Fibroblast of villous mesenchyme (primary cell): ENCODE results near the gene FHOD3. TPM values are rescaled to one million over a fixed set of nuclear protein-coding genes. Genes with fewer than 3 reads are reported as not detected.

Source experiments
- DNase-seq: peaks from one replicate; pipeline ENCODE4 v3.0.0-alpha.2; 2010; ENCODE audit warnings: low read depth
- H3K4me3 ChIP-seq: 2 replicates; pipeline ENCODE4 v1.5.1; 2011; ENCODE audit warnings: low read depth, mild to moderate bottlenecking, low read length
- total RNA-seq: library from RNA; depleted of rRNA; stranded (reverse); fragments of >200 nt; gene quantifications from 2 replicates; pipeline ENCODE4 v1.2.3, GENCODE V29; 2012
- TF ChIP-seq, protein P1 (sequence below): IDR thresholded peaks from 2 replicates; pipeline ENCODE4 v1.5.1; 2012; ENCODE audit warnings: low read depth, mild to moderate bottlenecking, low read length; ENCODE audit not compliant: insufficient read depth

FHOD3 gene
- total RNA-seq, 1 donor, result 5.2 TPM

DNA sequence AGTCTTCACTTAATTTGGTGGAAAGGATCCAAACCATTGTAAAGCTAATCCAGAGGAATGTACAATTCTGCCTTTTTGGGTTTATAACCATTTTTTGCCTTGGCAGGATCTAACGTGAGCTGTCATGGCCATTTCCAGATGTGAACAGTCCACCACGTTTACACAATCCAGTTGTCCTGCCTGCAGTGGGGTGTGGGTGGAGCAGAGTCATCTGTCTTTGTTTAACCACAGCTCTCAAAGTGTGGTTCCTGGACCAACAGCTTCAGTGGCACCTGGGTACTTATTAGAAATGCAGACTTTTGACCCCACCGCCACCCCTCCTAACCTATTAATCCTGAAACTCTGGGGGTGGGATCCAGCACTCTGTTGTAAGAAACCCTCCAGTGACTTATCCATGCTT lies 35.9 kb downstream of the FHOD3 start:
- TF ChIP-seq, protein P1, sequence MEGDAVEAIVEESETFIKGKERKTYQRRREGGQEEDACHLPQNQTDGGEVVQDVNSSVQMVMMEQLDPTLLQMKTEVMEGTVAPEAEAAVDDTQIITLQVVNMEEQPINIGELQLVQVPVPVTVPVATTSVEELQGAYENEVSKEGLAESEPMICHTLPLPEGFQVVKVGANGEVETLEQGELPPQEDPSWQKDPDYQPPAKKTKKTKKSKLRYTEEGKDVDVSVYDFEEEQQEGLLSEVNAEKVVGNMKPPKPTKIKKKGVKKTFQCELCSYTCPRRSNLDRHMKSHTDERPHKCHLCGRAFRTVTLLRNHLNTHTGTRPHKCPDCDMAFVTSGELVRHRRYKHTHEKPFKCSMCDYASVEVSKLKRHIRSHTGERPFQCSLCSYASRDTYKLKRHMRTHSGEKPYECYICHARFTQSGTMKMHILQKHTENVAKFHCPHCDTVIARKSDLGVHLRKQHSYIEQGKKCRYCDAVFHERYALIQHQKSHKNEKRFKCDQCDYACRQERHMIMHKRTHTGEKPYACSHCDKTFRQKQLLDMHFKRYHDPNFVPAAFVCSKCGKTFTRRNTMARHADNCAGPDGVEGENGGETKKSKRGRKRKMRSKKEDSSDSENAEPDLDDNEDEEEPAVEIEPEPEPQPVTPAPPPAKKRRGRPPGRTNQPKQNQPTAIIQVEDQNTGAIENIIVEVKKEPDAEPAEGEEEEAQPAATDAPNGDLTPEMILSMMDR, result no peak
- no peak overlapping the region for H3K4me3 ChIP-seq
- DNase-seq, result peak; percentile 14

- DNase-seq, result no peak
- H3K4me3 ChIP-seq, result no peak overlapping the region
- TF ChIP-seq, protein P1, result no peak
Observed at GRCh38 chr18:36334798-36335197, 37.3 kb downstream of the FHOD3 start.

DNA sequence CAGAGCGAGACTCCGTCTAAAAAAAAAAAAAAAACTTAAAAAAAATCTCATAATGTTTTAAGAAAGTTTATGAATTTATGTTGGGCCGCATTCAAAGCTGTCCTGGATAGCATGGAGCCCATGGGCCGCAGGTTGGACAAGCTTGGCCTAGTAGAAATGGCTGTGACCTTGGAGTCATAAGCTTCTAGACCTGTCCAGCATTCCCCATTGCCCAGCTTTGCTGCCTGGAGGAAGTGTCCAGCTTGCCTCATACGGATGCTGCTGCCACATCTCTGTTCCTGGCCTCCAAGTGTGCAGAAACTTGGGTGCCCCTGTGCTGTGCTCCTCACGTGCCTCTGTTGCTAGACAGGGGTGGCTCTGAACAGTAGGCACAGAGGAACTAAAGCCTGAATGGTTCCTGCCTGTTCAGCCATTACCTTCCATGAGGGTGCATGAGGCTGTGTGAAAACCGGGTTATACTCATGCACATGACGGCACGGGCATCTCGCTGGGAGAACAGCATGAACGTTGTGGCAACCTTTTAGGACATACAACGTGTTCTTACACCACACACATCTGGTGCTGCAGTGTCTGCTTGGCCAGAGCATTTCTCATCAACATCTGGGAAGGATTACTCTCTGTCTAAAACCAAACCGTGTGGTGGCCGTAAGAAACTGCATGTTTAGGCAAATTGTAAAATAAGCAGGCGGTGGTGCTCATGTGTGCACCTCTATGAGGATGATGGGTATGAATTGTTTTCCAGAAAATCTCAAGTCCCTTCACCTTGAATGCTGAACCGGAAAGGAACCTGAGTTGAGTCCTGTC lies 38.2 kb downstream of the FHOD3 start:
- no peak overlapping the region for H3K4me3 ChIP-seq
- DNase-seq, result peak; percentile 25
- TF ChIP-seq, protein P1, result no peak

- DNase-seq, result no peak
- no peak overlapping the region for H3K4me3 ChIP-seq
- TF ChIP-seq, protein P1, result no peak
Observed at GRCh38 chr18:36337679-36338402, 40.3 kb downstream of the FHOD3 start.

GRCh38 chr18:36338403-36338933 lies 41.0 kb downstream of the FHOD3 start:
- TF ChIP-seq, protein P1, result no peak
- H3K4me3 ChIP-seq, result no peak overlapping the region
- DNase-seq, result no peak

DNA sequence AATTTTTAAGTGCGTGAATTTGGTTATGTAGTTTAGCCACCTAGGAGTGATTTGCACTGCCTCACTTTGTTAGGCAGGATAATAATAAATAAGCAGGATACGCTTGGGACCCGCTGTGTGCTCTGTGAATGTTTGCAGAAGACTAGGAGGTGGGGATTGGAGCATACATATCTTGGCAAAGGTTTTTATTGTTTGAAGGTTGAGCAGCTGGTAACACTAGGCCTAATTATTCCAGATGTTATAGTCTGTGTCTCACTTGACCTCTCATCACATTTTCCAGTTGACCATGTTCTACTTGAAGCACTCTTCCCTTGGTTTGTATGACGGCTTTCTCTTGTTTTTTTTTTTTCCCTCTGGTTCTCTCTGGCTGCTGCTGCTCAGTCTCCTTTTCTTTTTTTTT lies 42.7 kb downstream of the FHOD3 start:
- DNase-seq, result no peak
- TF ChIP-seq, protein P1, result no peak
- no peak overlapping the region for H3K4me3 ChIP-seq
